HG03045 (cell line): Measurements from ENCODE around the gene C4BPB.

Source experiments
- ATAC-seq: cut with Tn5 transposase; IDR thresholded peaks from one replicate; pipeline ENCODE4 v1.9.1; 2021; ENCODE audit warnings: mild to moderate bottlenecking, moderate library complexity; ENCODE audit not compliant: unreplicated experiment

Gene C4BPB

GRCh38 chr1:207059881-207060280 is 28.8 kb upstream of the C4BPB start:
- ATAC-seq: no peak

- ATAC-seq: no peak
Measured at GRCh38 chr1:207060596-207060995, 28.1 kb upstream of the C4BPB start.

- no peak for ATAC-seq
Measured at GRCh38 chr1:207062058-207062457, 26.6 kb upstream of the C4BPB start.

- no peak for ATAC-seq
Measured at GRCh38 chr1:207063014-207063413, 25.6 kb upstream of the C4BPB start.

GRCh38 chr1:207064561-207064960 is 24.1 kb upstream of the C4BPB start:
- ATAC-seq: no peak

GRCh38 chr1:207067185-207067584 is 21.5 kb upstream of the C4BPB start:
- no peak for ATAC-seq

- ATAC-seq: no peak
Measured at GRCh38 chr1:207067665-207068064, 21.0 kb upstream of the C4BPB start.

- no peak for ATAC-seq
Measured at GRCh38 chr1:207069061-207069460, 19.6 kb upstream of the C4BPB start.

- no peak for ATAC-seq
Measured at GRCh38 chr1:207069858-207070506, 18.7 kb upstream of the C4BPB start.

- ATAC-seq: no peak
Measured at GRCh38 chr1:207070811-207071210, 17.8 kb upstream of the C4BPB start.

- ATAC-seq: no peak
Measured at GRCh38 chr1:207071426-207071825, 17.2 kb upstream of the C4BPB start.

GRCh38 chr1:207072233-207072632 is 16.4 kb upstream of the C4BPB start:
- no peak for ATAC-seq

GRCh38 chr1:207073906-207074820 is 14.5 kb upstream of the C4BPB start:
- ATAC-seq: no peak

GRCh38 chr1:207076181-207076955 is 12.3 kb upstream of the C4BPB start:
- no peak for ATAC-seq

GRCh38 chr1:207077012-207077411 is 11.6 kb upstream of the C4BPB start:
- ATAC-seq: no peak

GRCh38 chr1:207077470-207078377 is 10.9 kb upstream of the C4BPB start:
- ATAC-seq: no peak

- ATAC-seq: no peak
Measured at GRCh38 chr1:207078578-207079132, 10.0 kb upstream of the C4BPB start.

GRCh38 chr1:207079706-207080241 is 8.9 kb upstream of the C4BPB start:
- ATAC-seq: no peak

- ATAC-seq: no peak
Measured at GRCh38 chr1:207081088-207081487, 7.6 kb upstream of the C4BPB start.

- ATAC-seq: no peak
Measured at GRCh38 chr1:207081806-207082205, 6.9 kb upstream of the C4BPB start.
